AG04450 (cell line): Measurements from ENCODE around the gene ARMC6. TPM values are rescaled to one million over a fixed set of nuclear protein-coding genes. Genes with fewer than 3 reads are reported as not detected.

Experiments used
- CTCF ChIA-PET: fragments of 300-600, 350-600 bp; formaldehyde crosslinking; extraction: SDS; loops from one replicate; lab custom pipeline; 2022; ENCODE audit warnings: antibody characterized with exemption, inconsistent platforms; lab: Charles Lee
- POLR2A ChIA-PET: fragments of 350-600 bp; formaldehyde crosslinking; extraction: SDS; loops from one replicate; lab custom pipeline; 2021; ENCODE audit warnings: antibody characterized with exemption, inconsistent platforms; lab: Yijun Ruan, JAX
- DNase-seq: peaks from one replicate; pipeline ENCODE4 v3.0.0-alpha.2; 2011; ENCODE audit warnings: low read depth, low spot score
- H3K27ac ChIP-seq: one replicate; pipeline ENCODE4 v1.5.1; 2012; ENCODE audit warnings: low read depth, low read length, control low read depth
- H3K27me3 ChIP-seq: one replicate; pipeline ENCODE4 v1.6.0; 2012; ENCODE audit warnings: low read length; ENCODE audit not compliant: control insufficient read depth, insufficient read depth
- H3K4me3 ChIP-seq: 2 replicates; pipeline ENCODE4 v1.5.1; 2011; ENCODE audit warnings: mild to moderate bottlenecking, low read depth, low read length, control low read depth
- H3K9me3 ChIP-seq: 2 replicates; pipeline ENCODE4 v1.5.1; 2012; ENCODE audit warnings: low read length; ENCODE audit not compliant: control insufficient read depth, insufficient read depth
- polyA plus RNA-seq: library from polyadenylated mRNA; depleted of rRNA; stranded (reverse); fragments of >200 nt; gene quantifications from 2 replicates; pipeline ENCODE4 v1.2.3, GENCODE V29; 2011
- TF ChIP-seq, protein P1 (sequence below): IDR thresholded peaks from 2 replicates; pipeline ENCODE4 v1.5.1; 2011; ENCODE audit warnings: low read depth, low read length, control low read depth, inconsistent platforms

The ARMC6 gene
- polyA plus RNA-seq, 1 experiment, result 18.9 TPM

GRCh38 chr19:19094513-19094912 is 61.1 kb downstream of the ARMC6 start:
- no peak overlapping the region for H3K4me3 ChIP-seq
- no peak overlapping the region for H3K27ac ChIP-seq
- no peaks in the 10 kb centered on the region for H3K9me3 ChIP-seq
- no peak for DNase-seq
- CTCF ChIA-PET, result interaction anchor here (0.8 to 0.9 kb wide), 2 partner anchors 17 to 23 kb away, joined by 3 read pairs; no protein-coding TSS in a partner anchor
- POLR2A ChIA-PET, result no interaction called here
- no peaks in the 10 kb centered on the region for H3K27me3 ChIP-seq
- TF ChIP-seq, protein P1, sequence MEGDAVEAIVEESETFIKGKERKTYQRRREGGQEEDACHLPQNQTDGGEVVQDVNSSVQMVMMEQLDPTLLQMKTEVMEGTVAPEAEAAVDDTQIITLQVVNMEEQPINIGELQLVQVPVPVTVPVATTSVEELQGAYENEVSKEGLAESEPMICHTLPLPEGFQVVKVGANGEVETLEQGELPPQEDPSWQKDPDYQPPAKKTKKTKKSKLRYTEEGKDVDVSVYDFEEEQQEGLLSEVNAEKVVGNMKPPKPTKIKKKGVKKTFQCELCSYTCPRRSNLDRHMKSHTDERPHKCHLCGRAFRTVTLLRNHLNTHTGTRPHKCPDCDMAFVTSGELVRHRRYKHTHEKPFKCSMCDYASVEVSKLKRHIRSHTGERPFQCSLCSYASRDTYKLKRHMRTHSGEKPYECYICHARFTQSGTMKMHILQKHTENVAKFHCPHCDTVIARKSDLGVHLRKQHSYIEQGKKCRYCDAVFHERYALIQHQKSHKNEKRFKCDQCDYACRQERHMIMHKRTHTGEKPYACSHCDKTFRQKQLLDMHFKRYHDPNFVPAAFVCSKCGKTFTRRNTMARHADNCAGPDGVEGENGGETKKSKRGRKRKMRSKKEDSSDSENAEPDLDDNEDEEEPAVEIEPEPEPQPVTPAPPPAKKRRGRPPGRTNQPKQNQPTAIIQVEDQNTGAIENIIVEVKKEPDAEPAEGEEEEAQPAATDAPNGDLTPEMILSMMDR, result no peak

DNA sequence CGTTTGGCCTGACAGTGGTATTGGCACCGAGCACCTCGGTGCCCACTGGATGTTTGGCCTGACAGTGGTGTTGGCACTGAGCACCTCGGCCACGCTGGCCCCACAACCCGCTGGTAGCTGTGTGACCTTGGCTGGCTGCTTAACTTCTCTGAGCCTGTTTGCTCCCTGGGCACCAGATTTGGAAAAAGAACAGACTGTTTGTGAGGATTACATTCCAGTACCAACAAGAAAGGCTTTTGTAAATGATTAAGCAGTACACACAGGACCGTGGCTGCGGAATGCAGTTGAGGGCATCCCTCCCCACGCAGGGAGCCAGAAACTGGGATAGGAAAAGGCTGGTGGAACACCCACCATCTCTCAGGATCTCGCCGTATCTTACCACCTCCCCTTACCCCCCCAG is 62.3 kb downstream of the ARMC6 start:
- DNase-seq, result no peak
- H3K27me3 ChIP-seq, result no peaks in the 10 kb centered on the region
- no peak overlapping the region for H3K4me3 ChIP-seq
- TF ChIP-seq, protein P1, result no peak
- POLR2A ChIA-PET, result no interaction called here
- CTCF ChIA-PET, result interaction anchor here (0.9 kb wide), 1 partner anchor 24 kb away, joined by 3 read pairs; no protein-coding TSS in a partner anchor
- no peaks in the 10 kb centered on the region for H3K9me3 ChIP-seq
- no peak overlapping the region for H3K27ac ChIP-seq

DNA sequence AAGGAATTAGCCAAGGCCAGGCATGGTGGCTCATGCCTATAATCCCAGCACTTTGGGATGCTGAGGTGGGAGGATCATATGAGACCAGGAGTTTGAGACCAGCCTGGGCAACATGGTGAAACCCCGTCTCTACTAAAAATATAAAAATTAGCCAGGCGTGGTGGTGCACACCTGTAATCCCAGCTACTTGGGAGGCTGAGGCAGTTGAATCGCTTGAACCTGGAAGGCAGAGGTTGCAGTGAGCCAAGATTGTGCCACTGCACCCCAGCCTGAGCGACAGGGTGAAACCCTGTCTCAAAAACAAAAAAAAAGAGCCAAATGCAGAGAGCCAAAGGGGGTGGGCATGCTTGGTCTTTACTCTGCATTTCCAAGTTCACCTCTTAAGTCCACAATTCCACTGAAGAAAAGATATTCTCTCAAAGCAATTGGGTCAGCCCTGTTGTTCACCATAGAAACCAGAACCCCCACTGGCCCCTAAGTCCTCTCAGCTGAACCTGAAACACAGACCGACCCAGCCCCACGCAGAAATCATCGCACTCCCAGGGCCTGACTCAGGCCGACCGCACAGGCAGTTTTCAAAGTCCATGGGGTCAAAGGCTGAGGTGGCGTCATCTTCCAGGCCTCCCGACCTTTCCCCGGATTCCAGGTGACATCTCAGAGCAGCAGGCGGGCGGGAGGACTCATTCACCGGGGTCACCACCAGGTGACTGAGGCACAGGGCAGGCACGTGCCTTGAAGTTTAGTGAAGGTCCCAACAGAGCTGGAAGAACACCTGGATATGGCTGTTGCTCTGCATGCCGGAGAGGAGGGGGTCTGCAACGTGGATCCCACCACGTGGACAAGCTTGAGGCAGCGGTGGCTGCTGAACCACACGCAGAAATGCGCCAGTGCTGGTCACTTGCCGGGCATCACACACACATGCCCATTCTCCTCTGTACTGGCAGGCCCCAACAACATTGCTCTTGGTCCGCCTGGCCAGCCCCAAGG is 63.5 kb downstream of the ARMC6 start:
- Histone ChIP-seq H3K27ac (no peak overlapping the region), H3K27me3 (no peaks in the 10 kb centered on the region), H3K4me3 (no peak overlapping the region), H3K9me3 (no peaks in the 10 kb centered on the region)
- TF ChIP-seq, protein P1, result no peak
- CTCF ChIA-PET, result no interaction called here
- POLR2A ChIA-PET, result no interaction called here
- no peak for DNase-seq

GRCh38 chr19:19098084-19098702 is 64.8 kb downstream of the ARMC6 start:
- ChIA-PET POLR2A (no interaction called here), CTCF (no interaction called here)
- Histone ChIP-seq H3K9me3 (no peaks in the 10 kb centered on the region; the same call in 1 of the 2 replicates), H3K27ac (no peak overlapping the region), H3K27me3 (no peaks in the 10 kb centered on the region), H3K4me3 (no peak overlapping the region)
- DNase-seq, result no peak
- TF ChIP-seq, protein P1, result no peak
